Loucy (cell line): ENCODE data around the gene GFRA1.

ENCODE experiments used
- CTCF ChIP-seq: fragments of 200-600 bp; sonication (generic); conservative IDR thresholded peaks from 2 replicates; pipeline ENCODE4 v1.5.1; 2014; ENCODE audit warnings: mild to moderate bottlenecking, antibody characterized with exemption, low read length
- EZH2phosphoT487 ChIP-seq: fragments of 200-600 bp; IDR thresholded peaks from 2 replicates; pipeline ENCODE4 v1.6.1; 2018; ENCODE audit warnings: antibody characterized with exemption, mild to moderate bottlenecking, moderate library complexity, borderline replicate concordance

- TF ChIP-seq CTCF = no peak
- TF ChIP-seq EZH2phosphoT487 = no peak
These were observed 216.3 kb downstream of the GFRA1 start for GRCh38 chr10:116056445-116057293.
